Measurements from ENCODE around the gene NALCN.

GRCh38 chr13:101390461-101390860 is 25.8 kb downstream of the NALCN start:
- TF ChIP-seq, protein P1, sequence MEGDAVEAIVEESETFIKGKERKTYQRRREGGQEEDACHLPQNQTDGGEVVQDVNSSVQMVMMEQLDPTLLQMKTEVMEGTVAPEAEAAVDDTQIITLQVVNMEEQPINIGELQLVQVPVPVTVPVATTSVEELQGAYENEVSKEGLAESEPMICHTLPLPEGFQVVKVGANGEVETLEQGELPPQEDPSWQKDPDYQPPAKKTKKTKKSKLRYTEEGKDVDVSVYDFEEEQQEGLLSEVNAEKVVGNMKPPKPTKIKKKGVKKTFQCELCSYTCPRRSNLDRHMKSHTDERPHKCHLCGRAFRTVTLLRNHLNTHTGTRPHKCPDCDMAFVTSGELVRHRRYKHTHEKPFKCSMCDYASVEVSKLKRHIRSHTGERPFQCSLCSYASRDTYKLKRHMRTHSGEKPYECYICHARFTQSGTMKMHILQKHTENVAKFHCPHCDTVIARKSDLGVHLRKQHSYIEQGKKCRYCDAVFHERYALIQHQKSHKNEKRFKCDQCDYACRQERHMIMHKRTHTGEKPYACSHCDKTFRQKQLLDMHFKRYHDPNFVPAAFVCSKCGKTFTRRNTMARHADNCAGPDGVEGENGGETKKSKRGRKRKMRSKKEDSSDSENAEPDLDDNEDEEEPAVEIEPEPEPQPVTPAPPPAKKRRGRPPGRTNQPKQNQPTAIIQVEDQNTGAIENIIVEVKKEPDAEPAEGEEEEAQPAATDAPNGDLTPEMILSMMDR (IDR thresholded peaks at IDR 0.05): no peak
- no peak for TF ChIP-seq POLR2A (IDR thresholded peaks at IDR 0.05)

Data from adrenal gland (tissue), 5 donors.